HepG2 (cell line): ENCODE results near the gene NIT2. TPM values are rescaled to one million over a fixed set of nuclear protein-coding genes. Genes with fewer than 3 reads are reported as not detected.

ENCODE experiments used
- ATAC-seq: fragments of 200-7000 bp; cut with Tn5 transposase; 3 replicates; pipeline ENCODE4 v1.9.1; 2020; ENCODE audit warnings: mild to moderate bottlenecking, moderate library complexity
- BruUV-seq: library from RNA; stranded (reverse); fragments of 400-500 nt; replicated peaks from 2 replicates; lab custom pipeline; 2021; lab: Mats Ljungman, UMichigan
- CTCF ChIA-PET: fragments of 300-600 bp; formaldehyde crosslinking; extraction: SDS; loops from one replicate; lab custom pipeline; 2021; ENCODE audit warnings: low total read pairs, inconsistent platforms, low intra/inter-chr PET ratio; lab: Yijun Ruan, JAX
- POLR2A ChIA-PET: fragments of 350-600 bp; sonication (Branson Sonifier 250); formaldehyde crosslinking; loops from one replicate; lab custom pipeline; 2020; ENCODE audit warnings: antibody characterized with exemption, inconsistent platforms; lab: Yijun Ruan, JAX
- DNase-seq: peaks from one replicate; pipeline ENCODE4 v3.0.0-alpha.2; 2015; ENCODE audit warnings: low spot score
- FAIRE-seq: peaks from 3 replicates; lab custom pipeline; 2011; peaks lifted over from hg19 to GRCh38; lab: Jason Lieb, UNC
- H2AFZ ChIP-seq: one replicate; pipeline ENCODE4 v1.6.1; 2011; ENCODE audit warnings: low read length, inconsistent platforms
- H3K27ac ChIP-seq: fragments of 300-600 bp; 3 replicates; pipeline ENCODE4 v1.8.0; 2011; ENCODE audit warnings: mixed run types, mild to moderate bottlenecking, mixed read lengths, low read length, inconsistent platforms; ENCODE audit not compliant: insufficient read depth; ENCODE audit errors: extremely low read length
- H3K27me3 ChIP-seq, 2 experiments: fragments of 200-600 bp in 1 of 2; 2 replicates in 1 of 2; 3 replicates in 1 of 2; pipeline versions ENCODE4 v1.6.0 to v1.8.0; 2011; ENCODE audit warnings: low read length in 2 of 2, mild to moderate bottlenecking in 2 of 2, moderate library complexity in 2 of 2, inconsistent platforms in 1 of 2; ENCODE audit not compliant: insufficient read depth in 2 of 2, control insufficient read depth in 1 of 2
- H3K36me3 ChIP-seq, 2 experiments: fragments of 200-600 bp in 1 of 2; replicated peaks in 1 of 2; 2 replicates in 1 of 2; 3 replicates in 1 of 2; pipeline versions ENCODE4 v1.5.1 to v1.8.0; 2011; ENCODE audit warnings: low read length in 2 of 2, inconsistent platforms in 1 of 2; ENCODE audit not compliant: insufficient read depth in 2 of 2, control insufficient read depth in 1 of 2
- H3K4me1 ChIP-seq: 2 replicates; pipeline ENCODE4 v1.5.1; 2012; ENCODE audit warnings: low read length, inconsistent platforms; ENCODE audit not compliant: insufficient read depth
- H3K4me2 ChIP-seq: 2 replicates; pipeline ENCODE4 v1.6.0; 2011; ENCODE audit warnings: low read depth, low read length, inconsistent platforms
- H3K4me3 ChIP-seq, 3 experiments: fragments of 200-600 bp in 1 of 3; sonication (generic), shearing (Covaris generic) in 1 of 3; replicated peaks in 1 of 3; 2 replicates each; pipeline ENCODE4 v1.5.1; 2011 to 2016; ENCODE audit warnings: low read length in 3 of 3, inconsistent platforms in 2 of 3, low read depth in 2 of 3, mild to moderate bottlenecking in 2 of 3, control low read depth in 1 of 3, mixed read lengths in 1 of 3; ENCODE audit not compliant: insufficient read depth in 1 of 3
- H3K79me2 ChIP-seq: one replicate; pipeline ENCODE4 v1.6.1; 2011; ENCODE audit warnings: low read length, inconsistent platforms; ENCODE audit not compliant: insufficient read depth
- H3K9ac ChIP-seq: 2 replicates; pipeline ENCODE4 v1.6.0; 2011; ENCODE audit warnings: mild to moderate bottlenecking, low read depth, low read length, inconsistent platforms; ENCODE audit not compliant: insufficient read depth
- H3K9me3 ChIP-seq: 2 replicates; pipeline ENCODE4 v1.5.1; 2012; ENCODE audit warnings: mild to moderate bottlenecking, low read length
- H4K20me1 ChIP-seq: 2 replicates; pipeline ENCODE4 v1.6.0; 2011; ENCODE audit warnings: inconsistent platforms, mild to moderate bottlenecking, low read length, moderate library complexity; ENCODE audit not compliant: insufficient read depth
- CENPBD1 ChIP-seq: sonication (generic); formaldehyde crosslinking; IDR thresholded peaks from 2 replicates; pipeline ENCODE4 v1.8.0; 2022; ENCODE audit warnings: missing genetic modification reagents, low read depth, mild to moderate bottlenecking, borderline replicate concordance
- CHD2 ChIP-seq: IDR thresholded peaks from 2 replicates; pipeline ENCODE4 v1.6.1; 2011; ENCODE audit warnings: low read depth, low read length, improper control_type of control experiment
- HHEX ChIP-seq: IDR thresholded peaks from 2 replicates; pipeline ENCODE4 v1.6.1; 2016; ENCODE audit warnings: control low read depth
- PTBP1 ChIP-seq: fragments of 200-400 bp; formaldehyde crosslinking; IDR thresholded peaks from 2 replicates; pipeline ENCODE4 v1.6.1; 2018; ENCODE audit warnings: low read length, low read depth; ENCODE audit not compliant: poor library complexity, severe bottlenecking
- SOX5 ChIP-seq: IDR thresholded peaks from 2 replicates; pipeline ENCODE4 v1.6.1; 2016; ENCODE audit warnings: borderline replicate concordance
- TBX2 ChIP-seq: sonication (generic); formaldehyde crosslinking; IDR thresholded peaks from 2 replicates; pipeline ENCODE4 v1.5.0; 2020; ENCODE audit warnings: missing genetic modification reagents, mild to moderate bottlenecking, borderline replicate concordance
- ZBTB43 ChIP-seq: sonication (generic); formaldehyde crosslinking; conservative IDR thresholded peaks from 2 replicates; pipeline ENCODE4 v1.4.0; 2020; ENCODE audit warnings: missing genetic modification reagents
- ZNF160 ChIP-seq: sonication (generic); formaldehyde crosslinking; IDR thresholded peaks from 2 replicates; pipeline ENCODE4 v1.8.0; 2022; ENCODE audit warnings: mild to moderate bottlenecking, inconsistent platforms, missing genetic modification reagents
- ZNF180 ChIP-seq: sonication (generic); formaldehyde crosslinking; IDR thresholded peaks from 2 replicates; pipeline ENCODE4 v1.4.0; 2020; ENCODE audit warnings: low read depth, missing genetic modification reagents, borderline replicate concordance
- WGBS: methylation state at CpG from one replicate; pipeline ENCODE4 v1.1.6; 2017; ENCODE audit warnings: low lambda C conversion rate; 5-methylcytosine and 5-hydroxymethylcytosine counted together
- in situ Hi-C: cut with HindIII; loops from 2 replicates; pipeline ENCODE4 v1.10.0; 2017; ENCODE audit warnings: low pct_unique_long_range_greater_than_20kb; ENCODE audit not compliant: extremely low pct_ligation_motif_present
- intact Hi-C: fragments of 100-400 bp; cut with micrococcal nuclease; formaldehyde crosslinking; loops from one replicate; pipeline ENCODE4 v1.10.0; 2022; ENCODE audit not compliant: unreplicated experiment
- polyA plus RNA-seq, 8 experiments: library from polyadenylated mRNA; depleted of rRNA in 3 of 8; stranded (reverse) in 7 of 8; unstranded in 1 of 8; fragments of >200 nt; fragmentation: Illumina TruSeq in 4 of 8; extraction: Trizol in 4 of 8; gene quantifications; 2 replicates each; pipeline versions ENCODE4 v1.2.1 to v1.2.3, GENCODE V29; 2011 to 2016; ENCODE audit warnings: low read depth in 4 of 8, missing spikeins in 1 of 8, mixed read lengths in 1 of 8; ENCODE audit not compliant: insufficient read depth in 1 of 8
- total RNA-seq, 5 experiments: library from RNA; depleted of rRNA; stranded (reverse); fragments of >200 nt; fragmentation: Illumina TruSeq; extraction: Trizol; gene quantifications; 2 replicates each; pipeline ENCODE4 v1.2.3, GENCODE V29; 2016; ENCODE audit warnings: low read depth in 1 of 5
- TF ChIP-seq, protein P1 (sequence below): sonication (generic); formaldehyde crosslinking; IDR thresholded peaks from 2 replicates; pipeline ENCODE4 v1.8.1; 2023; ENCODE audit warnings: mild to moderate bottlenecking, missing genetic modification reagents
- TF ChIP-seq, protein P2 (sequence below): sonication (generic); formaldehyde crosslinking; IDR thresholded peaks from 2 replicates; pipeline ENCODE4 v1.4.0; 2020; ENCODE audit warnings: missing genetic modification reagents
- TF ChIP-seq, protein P3 (sequence below): sonication (generic); formaldehyde crosslinking; IDR thresholded peaks from 2 replicates; pipeline ENCODE4 v1.4.0; 2020; ENCODE audit warnings: missing genetic modification reagents

The NIT2 gene
- total and polyA plus RNA-seq, 2 of the 13 experiments (the other 11 are each of a cell fraction or from before 2014, with no cell fraction given), result 43.4 to 49.1 TPM

DNA sequence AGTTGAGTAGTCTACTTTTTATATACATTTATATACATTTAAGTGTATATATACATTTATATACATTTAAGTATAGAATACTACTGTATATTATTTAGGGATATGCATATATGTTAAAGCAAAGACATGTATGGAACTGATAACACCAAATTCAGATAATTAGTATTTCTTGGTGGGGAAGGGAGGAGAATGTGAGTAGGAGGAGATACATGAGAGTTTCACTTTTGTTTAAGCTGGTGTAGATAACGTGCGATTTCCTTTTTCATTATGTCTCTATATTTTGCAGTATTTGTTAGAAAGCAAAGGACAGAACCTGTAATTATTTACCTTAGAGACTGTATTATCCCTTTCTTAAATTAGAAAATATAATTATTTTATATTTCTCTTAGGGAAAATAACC is 16.6 kb upstream of the NIT2 start (continued):
- no peak for TF ChIP-seq PTBP1
- no peak for TF ChIP-seq HHEX

DNA sequence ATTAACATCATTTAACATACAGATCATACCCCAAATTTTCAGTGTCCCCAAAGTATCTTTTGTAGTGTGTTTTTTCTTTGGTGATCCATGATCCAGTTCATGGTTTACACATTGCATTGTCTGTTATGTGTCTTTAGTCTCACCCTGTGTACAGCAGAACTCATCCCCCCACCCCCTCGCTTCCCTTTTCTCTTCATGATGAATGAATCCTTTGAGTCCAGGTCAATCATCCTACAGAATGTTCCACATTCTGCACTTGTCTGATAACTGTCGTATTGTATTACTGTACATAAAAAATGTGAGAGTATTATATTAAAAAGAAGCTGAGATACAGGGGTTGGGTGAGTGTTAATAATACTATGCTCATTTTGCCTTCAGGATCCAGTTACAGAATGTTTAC is 14.6 kb upstream of the NIT2 start:
- no peaks in the 10 kb centered on the region for H3K79me2 ChIP-seq
- DNase-seq (no peak), FAIRE-seq (no peak), ATAC-seq (no peak)
- ChIA-PET CTCF (no interaction called here), POLR2A (no interaction called here)
- intact Hi-C loops (loop anchor here (10.0 kb wide), 1 partner anchor 395 kb away; no protein-coding TSS in a partner anchor), in situ Hi-C loops (loop anchor here (10.0 kb wide), 1 partner anchor 275 kb away; no protein-coding TSS in a partner anchor)
- WGBS, result 91% methylated on average over 2 of the region's 2 CpGs
- H3K36me3 ChIP-seq, result peaks cover 2 to 16% of the 10 kb centered on the region in 2 experiments; a peak in 2 of 5 replicates
- no peaks in the 10 kb centered on the region for H3K27me3 ChIP-seq
- TF ChIP-seq ZNF160 (CRISPR knock-in tag) (no peak), ZNF180 (no peak), ZBTB43 (CRISPR knock-in tag) (no peak), CENPBD1 (CRISPR knock-in tag) (no peak), SOX5 (no peak), CHD2 (no peak), TBX2 (CRISPR knock-in tag) (no peak)
- TF ChIP-seq, protein P1, sequence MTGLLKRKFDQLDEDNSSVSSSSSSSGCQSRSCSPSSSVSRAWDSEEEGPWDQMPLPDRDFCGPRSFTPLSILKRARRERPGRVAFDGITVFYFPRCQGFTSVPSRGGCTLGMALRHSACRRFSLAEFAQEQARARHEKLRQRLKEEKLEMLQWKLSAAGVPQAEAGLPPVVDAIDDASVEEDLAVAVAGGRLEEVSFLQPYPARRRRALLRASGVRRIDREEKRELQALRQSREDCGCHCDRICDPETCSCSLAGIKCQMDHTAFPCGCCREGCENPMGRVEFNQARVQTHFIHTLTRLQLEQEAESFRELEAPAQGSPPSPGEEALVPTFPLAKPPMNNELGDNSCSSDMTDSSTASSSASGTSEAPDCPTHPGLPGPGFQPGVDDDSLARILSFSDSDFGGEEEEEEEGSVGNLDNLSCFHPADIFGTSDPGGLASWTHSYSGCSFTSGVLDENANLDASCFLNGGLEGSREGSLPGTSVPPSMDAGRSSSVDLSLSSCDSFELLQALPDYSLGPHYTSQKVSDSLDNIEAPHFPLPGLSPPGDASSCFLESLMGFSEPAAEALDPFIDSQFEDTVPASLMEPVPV (CRISPR knock-in tag), result no peak
- TF ChIP-seq, protein P2, sequence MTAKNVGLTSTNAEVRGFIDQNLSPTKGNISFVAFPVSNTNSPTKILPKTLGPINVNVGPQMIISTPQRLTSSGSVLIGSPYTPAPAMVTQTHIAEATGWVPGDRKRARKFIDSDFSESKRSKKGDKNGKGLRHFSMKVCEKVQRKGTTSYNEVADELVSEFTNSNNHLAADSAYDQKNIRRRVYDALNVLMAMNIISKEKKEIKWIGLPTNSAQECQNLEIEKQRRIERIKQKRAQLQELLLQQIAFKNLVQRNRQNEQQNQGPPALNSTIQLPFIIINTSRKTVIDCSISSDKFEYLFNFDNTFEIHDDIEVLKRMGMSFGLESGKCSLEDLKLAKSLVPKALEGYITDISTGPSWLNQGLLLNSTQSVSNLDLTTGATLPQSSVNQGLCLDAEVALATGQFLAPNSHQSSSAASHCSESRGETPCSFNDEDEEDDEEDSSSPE (CRISPR knock-in tag), result no peak
- TF ChIP-seq, protein P3, sequence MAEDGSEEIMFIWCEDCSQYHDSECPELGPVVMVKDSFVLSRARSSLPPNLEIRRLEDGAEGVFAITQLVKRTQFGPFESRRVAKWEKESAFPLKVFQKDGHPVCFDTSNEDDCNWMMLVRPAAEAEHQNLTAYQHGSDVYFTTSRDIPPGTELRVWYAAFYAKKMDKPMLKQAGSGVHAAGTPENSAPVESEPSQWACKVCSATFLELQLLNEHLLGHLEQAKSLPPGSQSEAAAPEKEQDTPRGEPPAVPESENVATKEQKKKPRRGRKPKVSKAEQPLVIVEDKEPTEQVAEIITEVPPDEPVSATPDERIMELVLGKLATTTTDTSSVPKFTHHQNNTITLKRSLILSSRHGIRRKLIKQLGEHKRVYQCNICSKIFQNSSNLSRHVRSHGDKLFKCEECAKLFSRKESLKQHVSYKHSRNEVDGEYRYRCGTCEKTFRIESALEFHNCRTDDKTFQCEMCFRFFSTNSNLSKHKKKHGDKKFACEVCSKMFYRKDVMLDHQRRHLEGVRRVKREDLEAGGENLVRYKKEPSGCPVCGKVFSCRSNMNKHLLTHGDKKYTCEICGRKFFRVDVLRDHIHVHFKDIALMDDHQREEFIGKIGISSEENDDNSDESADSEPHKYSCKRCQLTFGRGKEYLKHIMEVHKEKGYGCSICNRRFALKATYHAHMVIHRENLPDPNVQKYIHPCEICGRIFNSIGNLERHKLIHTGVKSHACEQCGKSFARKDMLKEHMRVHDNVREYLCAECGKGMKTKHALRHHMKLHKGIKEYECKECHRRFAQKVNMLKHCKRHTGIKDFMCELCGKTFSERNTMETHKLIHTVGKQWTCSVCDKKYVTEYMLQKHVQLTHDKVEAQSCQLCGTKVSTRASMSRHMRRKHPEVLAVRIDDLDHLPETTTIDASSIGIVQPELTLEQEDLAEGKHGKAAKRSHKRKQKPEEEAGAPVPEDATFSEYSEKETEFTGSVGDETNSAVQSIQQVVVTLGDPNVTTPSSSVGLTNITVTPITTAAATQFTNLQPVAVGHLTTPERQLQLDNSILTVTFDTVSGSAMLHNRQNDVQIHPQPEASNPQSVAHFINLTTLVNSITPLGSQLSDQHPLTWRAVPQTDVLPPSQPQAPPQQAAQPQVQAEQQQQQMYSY (CRISPR knock-in tag), result no peak
- no peaks in the 10 kb centered on the region for H3K9me3 ChIP-seq
- H3K4me2 ChIP-seq, result no peak overlapping the region
- H4K20me1 ChIP-seq, result no peaks in the 10 kb centered on the region
- BruUV-seq, result no TSS peak
- H3K9ac ChIP-seq, result no peak overlapping the region
- no peaks in the 10 kb centered on the region for H3K4me1 ChIP-seq
- H3K4me3 ChIP-seq, result no peak overlapping the region
- H2AFZ ChIP-seq, result no peak overlapping the region
- H3K27ac ChIP-seq, result no peak overlapping the region
